ENCODE data around the gene MYL9. TPM values are rescaled to one million over a fixed set of nuclear protein-coding genes. Genes with fewer than 3 reads are reported as not detected.

The MYL9 gene
- total and polyA plus RNA-seq, 2 donors (not counting 1 experiment from before 2014, with no cell fraction given) = 25.4 to 457 TPM

DNA sequence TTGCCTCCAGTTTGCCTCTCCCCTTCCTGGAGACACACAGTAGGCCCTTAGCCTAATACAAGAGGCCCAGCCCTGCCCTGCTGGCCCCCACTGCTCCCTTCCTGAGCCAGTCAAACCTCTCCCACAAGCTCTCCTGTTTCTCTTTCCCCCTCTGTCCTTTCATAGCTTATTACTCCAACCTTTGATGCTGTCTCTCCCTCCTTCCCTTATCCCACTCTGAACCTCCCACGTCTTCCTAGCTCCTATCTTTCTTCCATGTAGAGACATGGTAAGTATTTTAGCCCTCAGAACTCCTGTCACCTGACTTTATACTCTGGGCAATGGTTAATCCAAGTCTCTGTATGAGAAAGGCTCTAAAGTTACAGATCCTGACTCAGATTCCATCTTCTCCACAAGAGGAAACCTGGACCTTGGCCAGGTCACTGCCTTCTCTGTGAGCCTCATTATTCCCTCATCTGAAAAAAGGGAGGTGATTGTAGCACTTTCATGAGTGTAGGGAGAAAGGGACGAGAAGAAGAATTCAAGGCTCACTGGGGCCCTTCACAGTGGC is 38.8 kb downstream of the MYL9 start:
- Histone ChIP-seq H3K4me2 (ENCODE audit: extremely low read depth, insufficient read depth, low read length) (no peak overlapping the region), H3K27ac (ENCODE audit: insufficient read depth, low read length) (no peak overlapping the region), H2AFZ (ENCODE audit: low read length) (no peak overlapping the region), H3K4me1 (ENCODE audit: control insufficient read depth, extremely low read depth, insufficient read depth, low read length) (peaks cover 8% of the 10 kb centered on the region), H3K36me3 (ENCODE audit: control insufficient read depth, insufficient read depth, low read length) (peaks cover 2% of the 10 kb centered on the region), H3K27me3 (ENCODE audit: control insufficient read depth, insufficient read depth, low read length) (no peaks in the 10 kb centered on the region), H3K9me3 (ENCODE audit: control insufficient read depth, insufficient read depth, low read depth, low read length) (no peaks in the 10 kb centered on the region), H3K79me2 (ENCODE audit: control insufficient read depth, insufficient read depth, low read length) (peaks cover 3% of the 10 kb centered on the region), H3K9ac (ENCODE audit: insufficient read depth, low read length) (no peak overlapping the region), H3K4me3 (replicated peaks in 1 of 4; ENCODE audit: control extremely low read depth in 1 of 4, insufficient read depth in 1 of 4, low read depth in 3 of 4, low read length in 4 of 4) (no peak overlapping the region), H4K20me1 (ENCODE audit: control insufficient read depth, extremely low read depth, insufficient read depth, low read length) (no peaks in the 10 kb centered on the region)
- TF ChIP-seq EZH2 (IDR thresholded peaks at IDR 0.05; ENCODE audit: low read length, missing control alignments) = no peak
- TF ChIP-seq CTCF (conservative IDR thresholded peaks at IDR 0.05 in 1 of 2, IDR thresholded peaks at IDR 0.05 in 1 of 2; ENCODE audit: low read depth in 1 of 2, low read length in 2 of 2) = no peak
- DNase-seq (ENCODE audit: low read depth in 2 of 2) = peak; percentile 33 to 71

- no peak overlapping the region for H3K9ac ChIP-seq (ENCODE audit: insufficient read depth, low read length)
- no peaks in the 10 kb centered on the region for H3K27me3 ChIP-seq (ENCODE audit: control insufficient read depth, insufficient read depth, low read length)
- no peaks in the 10 kb centered on the region for H3K9me3 ChIP-seq (ENCODE audit: control insufficient read depth, insufficient read depth, low read depth, low read length)
- H3K27ac ChIP-seq (ENCODE audit: insufficient read depth, low read length) = no peak overlapping the region
- H3K36me3 ChIP-seq (ENCODE audit: control insufficient read depth, insufficient read depth, low read length) = peaks cover 2% of the 10 kb centered on the region
- no peaks in the 10 kb centered on the region for H3K79me2 ChIP-seq (ENCODE audit: control insufficient read depth, insufficient read depth, low read length)
- H4K20me1 ChIP-seq (ENCODE audit: control insufficient read depth, extremely low read depth, insufficient read depth, low read length) = no peaks in the 10 kb centered on the region
- H3K4me1 ChIP-seq (ENCODE audit: control insufficient read depth, extremely low read depth, insufficient read depth, low read length) = peaks cover 2% of the 10 kb centered on the region
- no peak overlapping the region for H2AFZ ChIP-seq (ENCODE audit: low read length)
- TF ChIP-seq EZH2 (IDR thresholded peaks at IDR 0.05; ENCODE audit: low read length, missing control alignments) (no peak), CTCF (conservative IDR thresholded peaks at IDR 0.05 in 1 of 2, IDR thresholded peaks at IDR 0.05 in 1 of 2; ENCODE audit: low read depth in 1 of 2, low read length in 2 of 2) (no peak)
- no peak overlapping the region for H3K4me3 ChIP-seq (replicated peaks in 1 of 4; ENCODE audit: control extremely low read depth in 1 of 4, insufficient read depth in 1 of 4, low read depth in 3 of 4, low read length in 4 of 4)
- no peak overlapping the region for H3K4me2 ChIP-seq (ENCODE audit: extremely low read depth, insufficient read depth, low read length)
- no peak for DNase-seq (ENCODE audit: low read depth in 2 of 2)
Observed at GRCh38 chr20:36582322-36582721, 41.0 kb downstream of the MYL9 start.

- H3K9ac ChIP-seq (ENCODE audit: insufficient read depth, low read length) = no peak overlapping the region
- H3K27ac ChIP-seq (ENCODE audit: insufficient read depth, low read length) = no peak overlapping the region
- no peak for DNase-seq (ENCODE audit: low read depth in 2 of 2)
- no peak overlapping the region for H2AFZ ChIP-seq (ENCODE audit: low read length)
- H3K9me3 ChIP-seq (ENCODE audit: control insufficient read depth, insufficient read depth, low read depth, low read length) = no peaks in the 10 kb centered on the region
- no peaks in the 10 kb centered on the region for H3K79me2 ChIP-seq (ENCODE audit: control insufficient read depth, insufficient read depth, low read length)
- H4K20me1 ChIP-seq (ENCODE audit: control insufficient read depth, extremely low read depth, insufficient read depth, low read length) = no peaks in the 10 kb centered on the region
- TF ChIP-seq EZH2 (IDR thresholded peaks at IDR 0.05; ENCODE audit: low read length, missing control alignments) (no peak), CTCF (conservative IDR thresholded peaks at IDR 0.05 in 1 of 2, IDR thresholded peaks at IDR 0.05 in 1 of 2; ENCODE audit: low read depth in 1 of 2, low read length in 2 of 2) (no peak)
- no peaks in the 10 kb centered on the region for H3K27me3 ChIP-seq (ENCODE audit: control insufficient read depth, insufficient read depth, low read length)
- H3K4me2 ChIP-seq (ENCODE audit: extremely low read depth, insufficient read depth, low read length) = no peak overlapping the region
- H3K36me3 ChIP-seq (ENCODE audit: control insufficient read depth, insufficient read depth, low read length) = peaks cover 2% of the 10 kb centered on the region
- H3K4me1 ChIP-seq (ENCODE audit: control insufficient read depth, extremely low read depth, insufficient read depth, low read length) = peaks cover 2% of the 10 kb centered on the region
- H3K4me3 ChIP-seq (replicated peaks in 1 of 4; ENCODE audit: control extremely low read depth in 1 of 4, insufficient read depth in 1 of 4, low read depth in 3 of 4, low read length in 4 of 4) = no peak overlapping the region
Observed at GRCh38 chr20:36582821-36583220, 41.5 kb downstream of the MYL9 start.

Data from fibroblast of lung (primary cell).